NCI-H82 (cell line): ENCODE results near the gene RELL1.
A peak's percentile ranks its signal among the peaks of the same experiment; 100 is the strongest.

Experiments
- DNase-seq: peaks from one replicate; lab custom pipeline; 2025; lab: John Stamatoyannopoulos, UW

RELL1 gene

DNA sequence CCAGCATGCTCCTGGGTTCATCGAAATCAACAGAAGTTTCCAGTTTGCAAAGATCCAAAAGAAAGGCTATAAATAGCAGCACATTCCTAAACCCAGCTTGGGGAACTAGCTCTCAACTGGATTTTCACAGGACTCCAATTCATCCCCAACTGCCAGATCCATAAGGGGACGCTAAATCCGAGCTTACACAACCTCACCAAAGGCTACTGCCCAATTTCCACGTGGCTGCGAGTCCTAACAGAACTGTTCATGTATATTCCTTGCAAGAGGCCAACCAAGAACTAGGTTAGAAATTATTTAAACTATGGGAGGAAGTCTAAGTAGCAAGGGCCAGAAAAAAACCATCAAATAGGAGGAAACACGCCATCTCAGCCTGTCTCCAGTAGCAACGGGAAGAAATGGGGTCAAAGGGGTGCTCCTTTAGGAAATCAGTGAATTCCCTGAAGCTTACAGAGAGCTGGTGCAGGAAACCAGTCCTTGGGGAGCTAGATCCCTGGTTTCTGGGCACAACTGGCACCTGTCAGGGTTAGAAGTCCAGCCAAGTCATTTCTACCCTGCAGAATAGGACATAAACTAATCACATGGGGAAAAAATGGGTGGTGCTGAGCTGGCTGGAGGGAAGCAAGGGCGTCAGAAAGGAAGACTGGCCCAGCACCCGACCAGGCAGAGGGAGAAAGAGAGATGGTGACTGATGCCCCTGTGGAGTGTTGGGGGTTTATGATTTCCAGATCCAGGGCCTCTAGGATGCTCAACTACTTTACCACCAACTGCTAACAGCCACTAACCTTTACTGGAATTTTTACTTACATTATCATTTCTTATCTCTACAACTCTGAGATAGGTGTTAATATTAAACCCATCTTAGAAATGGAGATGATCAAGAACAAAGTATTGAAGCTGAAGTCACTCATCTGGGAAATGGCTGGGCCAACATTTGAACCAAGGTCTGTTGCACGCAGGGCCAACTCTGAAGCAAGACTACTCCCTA, 20.5 kb downstream of the RELL1 start:
- no peak for DNase-seq

GRCh38 chr4:37664696-37665095, 21.5 kb downstream of the RELL1 start:
- DNase-seq = peak; percentile 21

GRCh38 chr4:37663552-37663951, 22.6 kb downstream of the RELL1 start:
- no peak for DNase-seq

DNA sequence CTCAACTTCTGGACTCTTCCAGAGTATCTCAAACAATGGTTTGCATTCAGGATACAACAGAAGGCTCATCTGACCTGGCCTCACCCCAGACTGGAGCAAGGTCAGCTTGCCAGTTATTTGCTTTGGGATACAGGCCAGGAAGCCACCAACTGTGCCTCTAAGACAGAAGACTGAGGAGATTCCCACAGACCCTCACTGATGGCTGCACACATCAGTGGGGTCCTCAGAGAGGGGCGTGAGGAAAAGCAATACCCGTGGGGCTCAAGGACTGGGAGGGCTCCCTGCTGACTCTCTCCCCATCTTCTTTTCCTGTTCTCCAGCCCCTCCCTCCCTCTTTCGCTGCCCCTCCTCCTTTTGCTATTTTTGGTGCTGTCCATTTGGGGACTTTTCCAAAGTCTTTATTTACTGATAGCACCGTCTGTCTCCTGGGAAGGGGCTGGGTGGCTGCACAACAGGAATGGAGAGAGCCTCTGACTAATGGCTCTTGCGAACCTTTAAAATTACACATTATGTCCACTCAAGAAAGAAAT, 23.2 kb downstream of the RELL1 start:
- DNase-seq = peak; percentile 2

DNA sequence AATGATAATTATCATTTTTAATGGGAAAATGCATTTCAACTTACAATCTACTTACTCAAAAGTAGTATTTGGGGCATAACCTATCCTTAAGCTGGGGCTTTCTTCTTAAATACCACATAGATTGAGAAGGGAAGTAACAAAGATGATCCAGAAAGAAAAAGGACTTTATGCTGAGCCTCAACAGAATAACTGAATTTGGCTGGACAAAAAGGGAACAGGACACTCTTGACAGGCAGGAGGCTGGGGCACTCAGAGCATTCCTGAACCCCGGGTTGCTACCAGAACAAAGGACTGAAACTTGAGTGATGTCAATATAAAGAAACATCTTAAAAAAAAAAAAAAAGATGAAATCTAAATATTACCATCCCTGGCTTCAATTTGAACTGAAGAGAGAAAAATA, 23.9 kb downstream of the RELL1 start:
- DNase-seq = no peak

DNA sequence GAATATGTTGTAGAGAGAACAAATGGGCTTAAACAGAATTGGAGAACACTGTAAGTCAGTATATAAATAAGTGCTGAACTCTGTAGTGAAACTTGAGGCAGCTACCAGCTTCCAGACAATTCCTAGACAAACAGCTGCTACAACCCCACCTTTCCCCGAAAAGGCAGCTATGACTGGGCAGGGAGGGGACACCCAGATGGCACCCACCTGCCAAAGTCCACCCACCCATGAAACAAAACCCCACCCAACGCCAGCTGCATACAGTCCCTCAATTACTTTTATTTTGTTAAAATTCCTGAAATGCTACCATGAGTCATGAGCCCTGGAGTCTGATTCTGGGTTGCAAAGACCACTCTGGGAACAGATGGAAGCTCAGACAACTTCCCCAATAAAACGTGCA, 24.4 kb downstream of the RELL1 start:
- no peak for DNase-seq

DNA sequence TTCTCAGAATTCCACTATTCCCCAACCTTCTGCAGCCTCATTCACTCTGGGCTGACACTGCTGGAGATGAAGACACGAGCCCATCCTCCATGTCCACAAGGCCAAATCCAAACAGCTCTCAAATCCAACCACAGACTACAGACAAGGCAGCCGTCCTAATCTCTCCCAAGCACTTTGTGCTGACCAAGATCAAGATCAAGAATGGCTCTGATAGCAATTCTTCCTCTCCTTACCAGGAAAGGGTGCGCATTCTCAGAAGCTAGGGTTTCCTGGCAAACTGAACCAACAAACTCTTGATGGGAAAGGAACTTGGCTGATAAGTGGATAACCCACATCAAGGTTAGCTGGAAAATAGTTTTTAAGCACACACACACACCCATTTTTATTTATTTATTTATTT, 26.5 kb downstream of the RELL1 start:
- no peak for DNase-seq

GRCh38 chr4:37656649-37657048, 29.5 kb downstream of the RELL1 start:
- no peak for DNase-seq

GRCh38 chr4:37653601-37654000, 32.6 kb downstream of the RELL1 start:
- DNase-seq = no peak

- DNase-seq = no peak
These were observed 33.2 kb downstream of the RELL1 start for GRCh38 chr4:37652747-37653527.

GRCh38 chr4:37651781-37652377, 34.3 kb downstream of the RELL1 start:
- DNase-seq = no peak

DNA sequence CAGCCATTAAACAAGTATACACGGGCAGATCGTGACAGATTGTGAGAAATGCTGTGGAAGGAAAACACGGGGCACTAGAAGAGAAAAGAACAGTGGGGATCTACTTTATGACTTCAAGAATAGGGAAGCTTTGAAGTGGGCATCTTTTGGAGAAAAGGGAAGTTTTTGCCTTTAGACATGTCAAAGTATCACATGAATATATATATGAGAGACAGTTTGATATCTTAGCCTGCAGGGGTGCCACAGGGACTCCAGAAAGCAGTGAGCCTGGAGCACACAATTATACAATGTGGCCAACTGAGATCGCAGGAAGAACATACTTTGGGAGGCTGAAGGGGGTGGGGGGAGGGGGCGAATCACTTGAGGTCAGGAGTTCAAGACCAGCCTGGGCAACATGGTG, 35.7 kb downstream of the RELL1 start:
- no peak for DNase-seq

DNA sequence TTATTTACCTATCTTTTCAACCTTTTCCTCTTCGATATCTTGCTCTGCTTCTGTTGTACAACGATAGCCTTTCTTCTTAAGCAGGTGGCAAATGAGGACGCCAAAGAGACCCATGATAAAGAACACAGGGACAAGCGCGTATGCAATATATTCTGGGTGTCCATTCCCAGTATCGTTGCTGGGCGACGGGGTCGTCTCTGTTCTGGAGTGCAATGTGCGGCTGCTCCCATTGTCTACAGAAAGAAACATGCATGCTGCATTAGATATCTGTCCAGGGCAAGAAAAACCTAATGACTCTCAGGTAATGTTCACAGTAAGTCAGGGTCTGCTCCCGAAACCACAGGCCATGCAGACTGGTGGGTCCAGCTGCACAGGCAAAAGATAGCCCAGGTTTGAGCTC, 36.9 kb downstream of the RELL1 start:
- DNase-seq = no peak

GRCh38 chr4:37648084-37648817, 37.9 kb downstream of the RELL1 start:
- DNase-seq = peak; percentile 11

GRCh38 chr4:37646247-37646646, 39.9 kb downstream of the RELL1 start:
- no peak for DNase-seq

DNA sequence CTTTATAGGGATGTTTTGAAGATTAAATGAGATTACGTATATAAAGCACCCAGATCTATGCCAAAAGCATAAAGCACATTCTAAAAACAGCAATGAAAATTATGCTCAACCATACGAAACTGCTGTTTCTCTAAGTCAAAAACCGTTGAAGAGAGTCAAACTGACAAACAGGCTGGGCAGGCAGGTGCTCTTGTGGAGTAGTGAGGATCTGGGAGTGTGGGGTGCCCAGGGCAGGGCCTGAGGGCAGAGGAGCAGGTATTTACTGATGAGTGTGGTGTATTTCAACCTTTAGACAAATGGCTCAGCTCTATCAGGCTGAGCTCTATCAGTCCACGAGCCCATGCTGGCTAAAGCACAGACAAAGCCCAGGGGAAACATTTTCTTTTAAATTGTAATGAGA, 40.4 kb downstream of the RELL1 start:
- DNase-seq = no peak

- no peak for DNase-seq
These were observed 41.2 kb downstream of the RELL1 start for GRCh38 chr4:37644962-37645361.

GRCh38 chr4:37641886-37642849, 44.0 kb downstream of the RELL1 start:
- DNase-seq = no peak

DNA sequence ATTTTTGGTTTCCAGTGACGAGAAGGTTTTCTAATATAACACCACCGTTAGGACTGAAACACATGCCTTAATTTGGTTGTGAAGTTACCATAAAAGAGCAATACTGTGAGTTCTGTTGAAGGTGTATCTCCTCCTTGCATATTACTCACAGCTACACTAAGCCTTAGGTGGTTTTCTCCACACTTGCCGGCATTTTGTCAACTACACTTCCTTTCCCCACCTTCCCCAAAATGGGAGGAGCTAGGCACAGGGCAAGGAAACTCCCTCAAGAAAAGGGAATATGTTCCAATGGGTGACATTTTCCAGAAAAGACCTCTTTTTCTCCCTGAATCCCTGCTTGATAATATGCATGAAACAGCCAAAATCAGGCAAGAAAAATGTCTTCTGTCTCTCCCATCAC, 44.8 kb downstream of the RELL1 start:
- no peak for DNase-seq

DNA sequence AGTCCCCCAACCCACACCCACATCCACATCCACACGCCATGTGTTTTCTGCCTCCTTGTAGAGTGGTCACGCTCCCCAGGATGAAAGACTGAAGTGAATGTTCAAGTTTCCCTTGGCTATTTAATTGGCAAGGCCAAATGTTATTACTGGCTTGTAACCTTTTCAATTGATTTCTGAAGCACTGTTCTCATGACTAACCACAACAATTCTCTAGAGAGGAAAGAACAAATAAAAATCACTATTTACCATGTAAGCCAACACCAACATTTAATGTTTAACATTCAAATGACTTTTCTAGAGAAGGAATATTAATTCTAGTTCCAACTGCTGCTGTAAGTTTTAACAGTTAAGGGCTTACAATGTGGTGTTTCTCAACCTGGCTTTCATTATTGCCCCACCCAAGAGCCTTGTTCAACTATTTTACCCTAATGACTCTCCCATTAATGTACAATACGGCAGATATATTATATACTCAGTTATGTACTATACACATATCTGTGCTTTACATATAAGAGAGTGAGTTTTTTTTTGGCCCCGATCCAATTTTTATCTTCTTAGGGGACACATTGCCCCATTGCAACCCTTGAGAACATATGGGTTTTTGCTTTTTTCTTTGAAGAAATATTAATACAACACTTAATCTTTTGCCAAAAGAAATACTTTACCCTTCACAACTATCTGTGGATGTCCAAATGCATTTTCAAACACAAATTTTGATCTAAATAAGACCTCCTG, 46.5 kb downstream of the RELL1 start:
- no peak for DNase-seq
